HG03520 (cell line): ENCODE results near the gene C2CD4A.

Source experiments
- ATAC-seq: cut with Tn5 transposase; IDR thresholded peaks from one replicate; pipeline ENCODE4 v1.9.1; 2021; ENCODE audit warnings: mild to moderate bottlenecking, moderate library complexity; ENCODE audit not compliant: unreplicated experiment

Gene C2CD4A

GRCh38 chr15:62059816-62060112, 7.0 kb upstream of the C2CD4A start:
- peak; percentile 64 for ATAC-seq

- ATAC-seq: peak; percentile 80
Observed at GRCh38 chr15:62060113-62060895, 6.5 kb upstream of the C2CD4A start, which contains the start of gene VPS13C. Gene VPS13C (minus strand): TSS chr15:62060447. CDS start chr15:62060374, 73 bp downstream.

GRCh38 chr15:62060896-62061280, 5.9 kb upstream of the C2CD4A start:
- no peak for ATAC-seq

- ATAC-seq: no peak
Observed at GRCh38 chr15:62063825-62064635, 2.7 kb upstream of the C2CD4A start.

GRCh38 chr15:62067448-62068044, 769 bp downstream of the C2CD4A start:
- ATAC-seq: no peak

- ATAC-seq: no peak
Observed at GRCh38 chr15:62068071-62068809, 1.5 kb downstream of the C2CD4A start.

- no peak for ATAC-seq
Observed at GRCh38 chr15:62068810-62069167, 2.0 kb downstream of the C2CD4A start.

- ATAC-seq: no peak
Observed at GRCh38 chr15:62069551-62069950, 2.8 kb downstream of the C2CD4A start.

GRCh38 chr15:62071711-62072308, 5.0 kb downstream of the C2CD4A start:
- no peak for ATAC-seq

GRCh38 chr15:62075595-62076277, 9.0 kb downstream of the C2CD4A start:
- no peak for ATAC-seq

GRCh38 chr15:62079594-62079993, 12.8 kb downstream of the C2CD4A start:
- ATAC-seq: no peak

GRCh38 chr15:62083194-62084154, 16.7 kb downstream of the C2CD4A start:
- ATAC-seq: no peak

GRCh38 chr15:62085740-62086139, 19.0 kb downstream of the C2CD4A start:
- ATAC-seq: no peak

GRCh38 chr15:62087671-62088352, 21.0 kb downstream of the C2CD4A start:
- no peak for ATAC-seq

- no peak for ATAC-seq
Observed at GRCh38 chr15:62088353-62088693, 21.5 kb downstream of the C2CD4A start.

GRCh38 chr15:62089616-62090015, 22.8 kb downstream of the C2CD4A start:
- no peak for ATAC-seq

GRCh38 chr15:62090988-62091387, 24.2 kb downstream of the C2CD4A start:
- no peak for ATAC-seq

GRCh38 chr15:62093809-62094208, 27.0 kb downstream of the C2CD4A start:
- no peak for ATAC-seq

GRCh38 chr15:62094388-62094787, 27.6 kb downstream of the C2CD4A start:
- no peak for ATAC-seq
